Type B pancreatic cell (in vitro differentiated cells): ENCODE data around the gene AK2. TPM values are rescaled to one million over a fixed set of nuclear protein-coding genes. Genes with fewer than 3 reads are reported as not detected.

Experiments
- DNase-seq: peaks from one replicate; pipeline ENCODE4 v3.0.0; 2021; ENCODE audit warnings: mixed read lengths; ENCODE audit not compliant: unreplicated experiment; ENCODE audit errors: extremely low spot score
- H3K27ac Mint-ChIP-seq: 2 replicates; pipeline ENCODE4 v1.8.0; 2021; ENCODE audit warnings: mild to moderate bottlenecking, mixed read lengths
- H3K27me3 Mint-ChIP-seq: 2 replicates; pipeline ENCODE4 v1.8.0; 2021; ENCODE audit warnings: mixed read lengths
- H3K36me3 Mint-ChIP-seq: 2 replicates; pipeline ENCODE4 v1.8.0; 2021; ENCODE audit warnings: mixed read lengths
- H3K4me1 Mint-ChIP-seq: one replicate; pipeline ENCODE4 v1.8.0; 2021; ENCODE audit warnings: mixed read lengths; ENCODE audit not compliant: unreplicated experiment
- H3K4me3 Mint-ChIP-seq: 2 replicates; pipeline ENCODE4 v1.8.0; 2021; ENCODE audit warnings: mild to moderate bottlenecking, mixed read lengths
- H3K9me3 Mint-ChIP-seq: 2 replicates; pipeline ENCODE4 v1.8.0; 2021; ENCODE audit warnings: mixed read lengths
- CTCF ChIP-seq: fragments of 200-600 bp; sonication (generic); conservative IDR thresholded peaks from 2 replicates; pipeline ENCODE4 v1.5.0; 2021; ENCODE audit warnings: antibody characterized with exemption, mild to moderate bottlenecking
- total RNA-seq: library from RNA; stranded (reverse); gene quantifications from 2 replicates; pipeline ENCODE4 v1.2.1, GENCODE V29; 2021; ENCODE audit warnings: low replicate concordance

AK2 gene
- total RNA-seq, 1 donor from 2014 or later: 140 TPM

GRCh38 chr1:32965251-32965747, 71.4 kb downstream of the AK2 start:
- H3K27ac Mint-ChIP-seq: peak overlapping the region; percentile 94
- peaks cover 13% of the 10 kb centered on the region for H3K27me3 Mint-ChIP-seq
- no peaks in the 10 kb centered on the region for H3K36me3 Mint-ChIP-seq
- peaks cover 32% of the 10 kb centered on the region for H3K4me1 Mint-ChIP-seq
- H3K9me3 Mint-ChIP-seq: no peaks in the 10 kb centered on the region
- DNase-seq: no peak
- peak overlapping the region; percentile 93 for H3K4me3 Mint-ChIP-seq
- TF ChIP-seq CTCF: no peak

DNA sequence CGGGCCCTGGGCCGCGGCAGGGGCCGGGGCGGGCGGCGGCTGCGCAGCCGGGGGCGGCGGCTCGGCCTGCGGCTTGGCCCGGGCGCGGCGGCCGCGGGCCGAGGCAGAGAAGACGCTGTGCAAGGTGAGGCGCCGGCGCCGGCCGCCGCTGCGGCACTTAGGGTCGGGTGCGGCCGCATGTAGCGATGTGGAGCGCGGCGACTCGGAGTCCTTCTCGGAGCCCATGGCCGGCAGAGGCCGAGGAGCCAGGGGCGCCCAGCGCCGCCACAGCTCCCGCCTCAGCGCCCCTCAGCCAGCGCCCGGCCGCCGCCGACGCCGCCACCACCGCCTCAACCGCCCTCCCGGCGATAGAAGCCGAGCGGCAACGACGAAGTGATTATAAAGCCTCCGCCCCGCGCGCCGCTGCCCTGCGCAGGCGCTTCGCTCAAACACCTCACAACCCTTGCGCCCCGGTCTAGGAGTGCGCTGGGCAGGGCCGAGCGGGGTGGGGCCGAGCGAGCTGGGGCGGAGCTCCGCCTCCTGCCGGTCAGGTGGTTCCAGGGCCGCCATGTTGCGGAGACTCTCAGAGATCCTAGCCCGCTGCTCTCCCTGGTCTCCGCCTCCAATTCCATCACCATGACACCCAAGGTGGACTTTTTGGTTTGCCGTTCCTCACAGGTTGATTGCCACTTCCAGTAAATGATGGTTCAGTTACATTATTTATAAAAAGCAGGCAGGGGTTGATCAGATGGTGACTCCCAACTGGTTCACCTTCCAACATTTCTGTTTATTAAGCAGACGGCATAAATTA, 72.0 kb downstream of the AK2 start, which contains the start of gene RNF19B:
TSS of gene RNF19B (minus strand) at position 349 of the 790 bp plus-strand sequence. CDS start at position 225, 124 bp downstream.
- Mint-ChIP-seq H3K27ac (peak within 1 kb of the TSS; percentile 94), H3K36me3 (no peaks in the 10 kb centered on the region), H3K9me3 (no peaks in the 10 kb centered on the region), H3K27me3 (peaks cover 12% of the 10 kb centered on the region), H3K4me1 (peaks cover 35% of the 10 kb centered on the region), H3K4me3 (peak within 1 kb of the TSS; percentile 93)
- DNase-seq: peak; percentile 97
- peak; percentile 17 for TF ChIP-seq CTCF

GRCh38 chr1:32963746-32964460, 72.8 kb downstream of the AK2 start:
- H3K36me3 Mint-ChIP-seq: no peaks in the 10 kb centered on the region
- H3K27me3 Mint-ChIP-seq: peaks cover 10% of the 10 kb centered on the region
- peak; percentile 26 for TF ChIP-seq CTCF
- peak overlapping the region; percentile 69 for H3K27ac Mint-ChIP-seq
- peak overlapping the region; percentile 90 for H3K4me3 Mint-ChIP-seq
- no peaks in the 10 kb centered on the region for H3K9me3 Mint-ChIP-seq
- H3K4me1 Mint-ChIP-seq: peaks cover 32% of the 10 kb centered on the region
- peak; percentile 81 for DNase-seq

- TF ChIP-seq CTCF: no peak
- H3K9me3 Mint-ChIP-seq: no peaks in the 10 kb centered on the region
- peak overlapping the region; percentile 69 for H3K27ac Mint-ChIP-seq
- peaks cover 8% of the 10 kb centered on the region for H3K36me3 Mint-ChIP-seq
- H3K4me3 Mint-ChIP-seq: peak overlapping the region; percentile 90
- DNase-seq: no peak
- peaks cover 5% of the 10 kb centered on the region for H3K27me3 Mint-ChIP-seq
- peaks cover 37% of the 10 kb centered on the region for H3K4me1 Mint-ChIP-seq
Measured at GRCh38 chr1:32962248-32962896, 74.3 kb downstream of the AK2 start.

DNA sequence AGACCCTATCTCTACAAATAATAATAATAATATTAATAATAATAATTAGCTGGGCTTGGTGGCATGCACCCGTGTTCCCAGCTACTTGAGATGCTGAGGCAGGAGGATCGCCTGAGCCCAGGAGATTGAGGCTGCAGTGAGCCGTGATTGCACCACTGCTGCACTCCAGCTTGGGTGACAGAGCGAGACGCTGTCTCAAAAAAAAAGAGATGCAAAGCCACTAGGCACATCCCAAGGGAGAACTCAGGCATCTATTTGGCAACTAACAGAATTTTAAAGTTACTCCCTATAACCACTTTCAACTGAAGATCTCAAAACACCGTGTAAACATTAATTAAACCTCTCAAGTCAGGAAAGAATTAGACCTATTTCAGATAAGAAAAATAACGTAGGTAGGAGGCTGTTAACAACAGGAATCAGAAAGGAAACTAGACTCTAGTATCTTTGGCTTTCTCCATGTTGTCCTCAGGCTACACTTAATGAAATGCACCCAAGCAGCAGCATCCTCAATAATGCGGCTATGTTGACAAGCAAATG, 75.8 kb downstream of the AK2 start:
- Mint-ChIP-seq H3K27ac (no peak overlapping the region), H3K4me3 (peak overlapping the region; percentile 63), H3K4me1 (peaks cover 37% of the 10 kb centered on the region), H3K36me3 (peaks cover 8% of the 10 kb centered on the region), H3K9me3 (no peaks in the 10 kb centered on the region), H3K27me3 (no peaks in the 10 kb centered on the region)
- DNase-seq: no peak
- no peak for TF ChIP-seq CTCF
